Cortex of kidney (tissue), 1 donor: Measurements from ENCODE around the gene C19orf33.
"Not testable (repeated sequence)": the region's sequence is repeated elsewhere in the genome, so short reads cannot be mapped to it uniquely, and the experiment has no call there.

Experiments
- DNase-seq: peaks from one replicate; lab custom pipeline; 2025; lab: John Stamatoyannopoulos, UW

The C19orf33 gene

GRCh38 chr19:38339011-38339410, 35.0 kb downstream of the C19orf33 start:
- DNase-seq, result not testable (repeated sequence)

- DNase-seq, result no peak
Observed at GRCh38 chr19:38340927-38341326, 36.9 kb downstream of the C19orf33 start.

- no peak for DNase-seq
Observed at GRCh38 chr19:38346837-38347236, 42.8 kb downstream of the C19orf33 start.

- no peak for DNase-seq
Observed at GRCh38 chr19:38350883-38351282, 46.8 kb downstream of the C19orf33 start.

- DNase-seq, result no peak
Observed at GRCh38 chr19:38351865-38352395, 47.9 kb downstream of the C19orf33 start.

- DNase-seq, result no peak
Observed at GRCh38 chr19:38352611-38353010, 48.6 kb downstream of the C19orf33 start.
